SK-N-DZ (cell line): Measurements from ENCODE around the gene FUOM.
A peak's percentile ranks its signal among the peaks of the same experiment; 100 is the strongest.
"Not testable (repeated sequence)": the region's sequence is repeated elsewhere in the genome, so short reads cannot be mapped to it uniquely, and the experiment has no call there.

Experiments
- DNase-seq: peaks from one replicate; pipeline ENCODE4 v3.0.0-alpha.2; 2015; ENCODE audit warnings: low spot score

FUOM gene

DNA sequence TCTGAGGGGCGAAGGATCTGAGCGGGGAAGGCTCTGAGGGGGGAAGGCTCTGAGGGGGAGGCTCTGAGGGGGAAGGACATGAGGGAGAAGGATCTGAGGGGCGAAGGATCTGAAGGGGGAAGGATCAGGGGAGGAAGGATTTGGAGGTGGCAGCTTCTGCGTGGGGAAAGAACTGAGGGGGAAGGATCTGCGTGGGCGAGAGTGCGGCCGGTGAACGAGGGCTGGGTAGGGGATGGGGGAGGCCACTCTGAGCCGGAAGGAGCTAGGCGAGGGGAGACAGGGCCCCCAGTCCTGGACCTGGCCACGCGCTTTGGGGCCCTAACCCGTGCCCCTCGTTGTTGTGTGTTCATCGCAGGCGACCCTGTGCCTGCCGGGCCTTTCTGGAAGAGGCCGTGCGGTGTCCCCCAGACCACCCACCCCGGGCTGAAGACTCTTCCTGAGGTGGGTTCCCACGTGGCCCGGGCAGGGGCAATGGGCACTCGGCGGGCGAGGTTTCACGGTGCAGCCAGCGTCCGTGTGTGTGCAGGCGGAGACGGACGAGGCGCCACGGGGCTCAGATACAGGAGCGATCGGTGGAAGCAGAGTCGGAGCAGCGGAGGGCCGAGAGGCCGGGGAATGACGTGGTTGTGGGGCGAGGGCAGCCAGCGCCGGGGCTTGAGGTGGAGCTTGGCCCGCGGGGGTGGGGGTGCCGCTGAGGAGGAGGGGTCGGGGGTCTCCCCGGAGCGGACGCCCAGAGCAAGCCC lies 23.1 kb downstream of the FUOM start:
- no peak for DNase-seq

DNA sequence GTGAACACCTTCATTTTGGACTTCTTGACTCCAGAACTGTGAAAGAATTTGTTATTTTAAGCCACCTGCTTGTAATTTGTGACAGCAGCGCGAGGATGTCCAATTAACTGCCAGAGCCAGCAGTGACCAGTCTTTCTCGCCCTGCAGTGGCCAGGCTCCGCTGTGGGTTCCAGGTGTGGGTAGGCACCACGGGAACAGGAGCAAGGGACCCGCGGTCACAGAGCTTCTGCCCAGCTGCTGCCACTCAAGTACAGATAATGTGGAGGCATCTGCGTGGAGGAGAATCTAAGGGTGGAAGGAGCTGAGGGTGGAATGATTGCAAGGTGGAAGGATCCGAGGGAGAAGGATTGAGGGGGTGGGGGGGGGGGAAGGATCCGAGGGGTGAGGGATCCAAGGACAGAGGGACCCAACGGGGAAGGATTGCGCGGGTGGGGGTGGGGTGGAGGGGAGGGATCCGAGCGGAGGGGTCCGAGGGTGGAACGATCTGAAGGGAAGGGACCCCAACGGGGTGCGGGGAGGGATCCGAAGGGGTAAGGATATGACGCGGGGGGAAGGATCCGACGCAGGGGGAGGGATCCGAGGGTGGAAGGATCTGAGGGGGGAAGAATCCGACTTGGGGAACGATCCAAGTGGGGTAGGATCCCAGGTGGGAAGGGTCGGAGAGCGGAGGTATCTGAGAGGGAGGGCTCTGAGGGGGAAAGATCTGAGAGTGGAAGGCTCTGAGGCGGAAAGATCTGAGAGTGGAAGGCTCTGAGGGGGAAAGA lies 24.7 kb downstream of the FUOM start:
- no peak for DNase-seq

DNA sequence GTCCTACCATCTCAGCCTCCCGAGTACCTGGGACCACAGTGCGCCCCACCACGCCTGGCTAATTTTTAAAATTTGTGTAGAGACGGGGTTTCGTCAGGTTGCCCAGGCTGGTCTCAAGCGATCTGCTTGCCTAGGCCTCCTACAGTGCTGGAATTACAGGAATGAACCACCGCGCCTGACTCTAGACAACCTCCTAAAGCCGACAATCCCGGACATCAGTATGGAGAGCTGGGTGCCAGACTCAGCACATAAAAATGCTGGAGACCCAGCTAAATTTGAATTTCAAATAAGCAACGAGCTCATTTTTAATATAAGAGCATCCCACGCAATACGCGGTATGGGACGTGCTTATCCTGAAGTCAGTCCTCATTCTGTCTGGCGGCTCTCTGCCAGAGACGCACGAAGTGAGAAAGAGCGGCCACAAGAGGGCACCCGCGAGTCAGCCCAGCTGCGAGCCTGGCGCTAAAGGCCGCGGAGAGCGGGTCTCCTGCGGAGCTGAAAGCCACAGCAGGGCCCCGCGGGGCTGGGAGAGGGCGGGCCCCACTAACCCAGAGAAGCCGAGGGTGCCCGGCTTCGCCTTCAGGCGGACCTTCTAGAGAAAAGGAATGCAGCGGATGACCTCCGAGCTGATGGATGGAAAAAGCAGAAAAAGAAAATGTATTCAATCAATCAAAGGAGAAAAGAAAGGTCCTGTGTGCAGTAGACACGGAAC lies 28.2 kb downstream of the FUOM start:
- peak; percentile 86 for DNase-seq

DNA sequence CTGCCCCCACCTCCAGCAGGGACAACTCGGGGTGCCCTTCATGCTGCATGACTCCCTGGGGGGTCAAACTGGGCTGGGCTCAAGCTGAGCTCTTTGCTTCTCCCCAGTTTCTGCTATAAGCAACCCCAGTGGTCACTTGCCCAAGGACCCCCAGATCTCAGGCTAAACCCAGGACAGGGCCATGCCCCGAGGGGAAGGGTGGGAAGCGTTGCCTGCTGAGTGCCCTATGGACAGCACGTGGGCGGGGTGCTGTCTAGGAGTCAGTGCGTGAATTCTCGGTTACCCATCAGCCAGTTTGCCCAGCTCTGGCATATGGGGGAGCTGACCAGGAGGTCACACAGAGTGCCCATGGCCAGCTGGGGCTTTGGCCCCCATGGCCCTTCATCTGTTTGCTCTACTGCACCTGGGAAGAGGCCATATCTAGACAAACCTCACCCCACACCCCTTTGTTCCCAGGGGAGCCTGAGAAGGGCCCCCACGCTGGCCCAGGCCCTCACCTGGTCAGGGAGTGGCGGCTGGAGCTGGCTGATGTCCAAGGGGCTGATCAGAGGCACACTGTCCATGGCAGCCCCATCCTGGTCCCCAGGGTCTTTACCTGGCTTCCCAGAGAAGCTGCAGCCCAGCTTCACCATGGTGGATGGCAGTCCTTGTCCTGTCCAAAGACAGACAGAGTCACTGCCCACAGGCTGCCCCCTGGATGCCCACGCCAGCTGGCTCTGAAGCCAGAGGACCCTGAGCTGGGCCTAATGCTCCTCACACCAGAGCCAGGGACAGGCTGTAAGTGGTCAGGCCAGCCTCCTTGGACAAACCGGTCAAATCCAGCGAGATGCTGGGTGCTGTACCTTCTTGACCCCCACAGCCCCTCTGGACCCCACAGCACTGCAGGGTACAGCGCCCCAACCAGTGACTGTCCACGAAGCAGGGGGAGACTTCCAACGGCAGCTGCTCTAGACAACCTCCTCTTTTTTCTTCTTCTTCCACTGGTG lies 29.2 kb downstream of the FUOM start:
- no peak for DNase-seq

DNA sequence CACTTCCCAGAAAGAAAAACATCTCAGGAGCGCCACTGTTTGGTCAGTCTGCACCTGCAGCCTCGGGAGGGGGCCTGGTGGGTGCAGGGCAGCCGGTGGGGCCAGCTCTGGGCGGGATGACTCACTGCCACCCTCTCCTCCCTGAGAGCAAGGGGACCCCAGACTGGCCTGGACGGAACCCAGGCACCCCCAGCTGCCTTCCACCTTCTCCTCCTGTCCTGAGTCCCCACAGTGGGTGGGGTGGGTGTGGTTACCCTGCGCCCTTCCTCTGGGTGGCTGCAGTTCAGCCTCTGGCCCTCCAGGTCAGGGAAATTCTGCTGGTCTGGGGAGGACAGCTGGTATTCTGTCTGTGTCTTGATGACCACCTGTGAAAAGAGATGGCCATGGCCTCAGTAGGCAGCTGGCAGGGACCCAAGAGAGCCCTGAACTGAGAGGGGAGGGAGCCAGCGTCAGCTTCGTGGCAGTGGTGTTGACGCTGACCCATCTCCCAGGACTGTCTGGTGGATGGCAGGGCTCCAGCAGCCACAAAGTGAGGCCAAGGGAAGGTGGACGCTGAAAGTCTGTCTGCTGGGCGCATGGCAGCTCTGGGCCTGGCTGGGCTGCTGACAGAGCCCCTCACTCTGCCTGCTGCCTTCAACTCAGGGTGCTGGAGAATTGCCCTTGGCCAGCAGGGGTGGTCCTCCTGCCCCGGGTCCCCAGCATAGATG lies 30.0 kb downstream of the FUOM start:
- no peak for DNase-seq

DNA sequence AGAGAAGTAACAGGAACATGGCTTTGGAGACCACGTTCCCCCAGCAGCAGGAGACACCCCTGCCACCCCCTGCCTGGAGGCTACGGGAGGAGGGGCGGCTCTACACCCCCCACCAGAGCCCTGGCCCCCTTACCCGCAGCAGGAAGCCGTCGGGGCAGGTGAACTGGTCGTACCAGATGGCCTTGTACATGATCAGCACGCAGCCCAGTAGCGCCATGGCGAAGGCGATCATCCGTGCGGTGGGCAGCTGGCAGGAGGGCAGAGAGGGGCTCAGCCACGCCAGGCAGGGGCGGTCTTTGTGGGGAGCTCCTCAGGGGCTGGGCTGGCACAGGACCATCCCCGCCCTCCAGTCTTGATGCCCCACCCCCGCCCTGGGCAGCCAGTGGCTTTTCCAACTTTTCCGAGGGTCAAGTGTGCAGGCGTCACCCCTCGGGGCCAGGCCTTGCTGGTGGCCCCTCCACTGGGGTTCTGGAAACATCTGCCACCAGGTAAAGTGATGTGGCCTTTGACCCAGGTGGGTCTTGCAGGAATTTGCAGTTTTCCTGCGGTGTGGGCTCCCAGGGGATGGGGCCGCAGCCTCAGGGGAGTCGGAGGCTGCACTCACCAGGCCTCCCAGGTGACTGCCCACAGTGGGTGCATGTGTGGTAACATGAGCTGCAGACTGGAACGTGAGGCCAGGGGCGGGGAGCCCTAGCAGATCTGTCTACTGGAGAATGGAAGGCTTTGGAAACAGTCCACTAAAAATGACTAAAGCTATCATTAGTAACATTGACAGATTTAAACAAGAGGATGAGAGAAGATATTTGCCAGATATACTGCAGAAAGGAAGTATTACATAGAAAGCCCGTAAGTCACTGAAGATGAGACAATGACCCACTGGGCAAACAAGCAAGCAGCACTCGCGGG lies 30.8 kb downstream of the FUOM start:
- DNase-seq = no peak

DNA sequence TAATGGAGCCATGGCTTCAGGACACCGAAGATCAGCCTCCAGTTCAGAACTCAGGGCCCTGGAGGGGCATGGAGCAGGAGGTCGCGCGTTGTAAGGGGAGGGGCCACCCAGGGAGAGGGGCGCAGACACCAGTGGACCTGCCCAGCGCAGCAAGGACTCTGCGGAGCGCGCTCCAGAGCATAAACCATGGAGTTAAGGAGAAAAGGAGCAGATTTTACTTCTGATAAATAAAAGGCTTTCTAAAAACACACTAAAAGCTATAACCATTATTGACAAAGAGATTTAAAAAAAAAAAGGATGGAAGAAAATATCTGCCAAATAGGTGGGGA lies 31.6 kb downstream of the FUOM start:
- peak; percentile 67 for DNase-seq

DNA sequence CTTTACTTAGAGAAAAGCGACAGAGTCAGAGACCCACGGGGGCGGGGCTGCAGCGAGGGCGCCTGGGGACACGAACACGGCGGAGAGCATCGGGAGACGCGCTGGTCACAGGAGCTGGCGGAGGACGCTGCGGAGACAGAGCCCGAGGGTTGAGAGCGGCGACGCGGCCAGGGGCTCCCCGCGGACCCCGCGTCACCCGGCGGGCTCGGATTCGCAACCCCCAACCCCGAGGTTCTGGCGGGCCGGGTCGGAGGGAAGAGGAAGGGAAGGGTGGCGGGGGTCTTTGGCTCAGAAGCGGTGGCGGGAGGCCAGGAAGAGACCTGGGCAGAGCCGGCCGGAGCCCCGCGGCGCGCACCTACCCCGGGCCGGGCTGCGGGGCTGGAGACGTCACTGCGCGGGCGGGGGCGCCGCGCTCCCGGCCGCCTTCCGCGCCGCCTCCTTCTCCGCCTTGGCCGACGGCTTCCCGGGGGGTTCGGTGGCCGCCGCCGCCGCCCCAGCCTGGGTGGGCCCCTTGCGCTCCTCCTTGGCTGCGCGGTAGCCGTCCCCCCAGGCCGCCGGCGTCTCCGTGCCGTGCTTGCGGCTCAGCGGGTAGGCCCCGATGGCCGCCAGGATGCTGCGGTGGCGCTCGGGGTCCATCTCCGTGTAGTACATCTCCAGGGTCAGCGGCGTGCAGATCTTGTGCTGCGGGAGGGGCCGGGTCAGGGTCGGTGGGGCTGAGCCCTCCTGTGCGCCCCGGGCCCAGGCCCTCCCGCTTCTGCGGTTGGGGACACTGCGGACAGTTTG lies 32.2 kb downstream of the FUOM start:
- DNase-seq = peak; percentile 52

DNA sequence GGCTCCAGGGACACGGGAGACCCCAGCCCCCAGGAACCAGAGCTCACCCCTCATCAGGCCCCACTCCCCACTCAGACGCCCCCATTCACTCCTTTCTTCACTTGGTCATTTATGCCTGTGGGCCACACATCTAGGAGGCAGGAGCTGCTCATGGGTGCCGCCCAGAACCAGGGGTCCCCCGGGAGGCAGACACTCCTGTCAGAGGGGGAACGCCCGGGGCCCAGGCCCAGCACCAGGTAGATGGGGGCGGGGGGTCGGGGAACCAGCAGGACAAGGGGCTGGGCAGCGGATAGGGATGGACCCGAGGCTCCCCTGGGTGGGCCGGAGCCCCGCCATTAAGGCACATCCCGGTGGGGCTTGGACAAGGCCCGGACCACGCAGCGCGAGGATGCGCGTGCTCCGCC lies 33.0 kb downstream of the FUOM start:
- DNase-seq = no peak

DNA sequence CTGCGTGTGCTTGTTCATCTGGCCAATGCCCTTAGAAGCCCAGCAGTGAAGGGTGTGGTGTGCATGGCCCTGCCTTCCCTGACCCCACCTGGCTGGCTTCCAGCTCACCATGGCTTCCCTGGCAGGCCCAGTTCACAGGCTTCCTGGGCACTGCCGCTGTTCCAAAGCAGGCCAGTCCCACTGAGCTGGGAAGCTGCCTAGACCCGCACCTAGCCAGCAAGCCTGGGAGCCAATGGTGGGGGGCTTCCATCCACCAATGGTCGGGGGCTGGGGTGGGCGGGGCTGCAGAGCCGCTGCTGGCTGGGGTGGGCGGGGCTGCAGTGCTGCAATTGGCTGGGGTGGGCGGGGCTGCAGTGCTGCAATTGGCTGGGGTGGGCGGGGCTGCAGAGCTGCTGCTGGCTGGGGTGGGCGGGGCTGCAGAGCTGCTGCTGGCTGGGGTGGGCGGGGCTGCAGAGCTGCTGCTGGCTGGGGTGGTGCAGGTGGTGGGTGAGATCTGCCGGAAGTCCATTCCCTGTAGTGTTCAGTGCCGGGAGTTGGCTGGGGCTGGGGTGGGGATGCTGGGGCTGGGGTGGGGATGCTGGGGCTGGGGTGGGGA lies 33.5 kb downstream of the FUOM start:
- peak; percentile 87 for DNase-seq

DNA sequence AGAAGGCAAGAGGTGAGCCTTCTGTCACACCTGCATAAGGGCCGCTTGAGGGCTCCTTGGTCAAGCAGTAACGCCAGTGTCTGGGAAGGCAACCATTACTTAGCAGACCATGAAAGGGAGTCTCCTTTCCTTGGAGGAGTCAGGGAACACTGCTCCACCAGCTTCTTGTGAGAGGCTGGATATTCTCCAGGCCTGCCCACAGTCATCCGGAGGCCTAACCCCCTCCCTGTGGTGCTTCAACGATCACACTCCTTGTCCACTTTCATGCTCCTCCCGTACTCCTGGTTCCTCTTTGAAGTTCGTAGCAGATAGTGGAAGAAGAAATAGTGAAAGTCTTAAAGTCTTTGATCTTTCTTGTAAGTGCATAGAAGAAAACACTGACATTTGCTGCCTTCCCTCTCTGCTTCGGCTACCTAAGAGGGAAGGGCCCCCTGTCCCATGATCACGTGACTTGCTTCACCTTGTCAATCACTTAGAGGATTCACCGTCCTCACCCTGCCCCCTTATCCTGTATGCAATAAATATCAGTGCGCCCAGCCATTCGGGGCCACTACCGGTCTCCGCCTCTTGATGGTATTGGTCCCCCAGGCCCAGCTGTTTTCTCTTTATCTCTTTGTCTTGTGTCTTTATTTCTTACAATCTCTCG lies 35.6 kb downstream of the FUOM start:
- DNase-seq = not testable (repeated sequence)

DNA sequence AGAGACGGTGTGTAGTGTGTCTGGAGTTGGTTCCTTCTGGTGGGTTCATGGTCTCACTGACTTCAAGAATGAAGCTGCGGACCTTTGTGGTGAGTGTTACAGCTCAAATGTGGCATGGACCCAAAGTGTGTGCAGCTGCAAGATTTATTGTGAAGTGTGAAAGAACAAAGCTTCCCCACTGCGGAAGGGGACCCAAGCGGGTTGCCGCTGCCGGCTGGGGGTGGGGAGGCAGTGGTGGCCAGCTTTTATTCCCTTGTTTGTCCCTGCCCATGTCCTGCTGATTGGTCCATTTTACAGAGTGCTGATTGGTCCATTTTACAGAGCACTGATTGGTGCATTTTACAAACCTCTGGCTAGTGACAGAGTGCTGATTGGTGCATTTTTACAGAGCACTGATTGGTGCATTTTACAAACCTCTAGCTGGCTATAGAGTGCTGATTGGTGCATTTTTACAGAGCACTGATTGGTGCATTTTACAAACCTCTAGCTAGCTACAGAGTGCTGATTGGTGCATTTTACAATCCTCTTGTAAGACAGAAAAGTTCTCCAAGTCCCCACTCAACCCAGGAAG lies 36.9 kb downstream of the FUOM start:
- DNase-seq = not testable (repeated sequence)

DNA sequence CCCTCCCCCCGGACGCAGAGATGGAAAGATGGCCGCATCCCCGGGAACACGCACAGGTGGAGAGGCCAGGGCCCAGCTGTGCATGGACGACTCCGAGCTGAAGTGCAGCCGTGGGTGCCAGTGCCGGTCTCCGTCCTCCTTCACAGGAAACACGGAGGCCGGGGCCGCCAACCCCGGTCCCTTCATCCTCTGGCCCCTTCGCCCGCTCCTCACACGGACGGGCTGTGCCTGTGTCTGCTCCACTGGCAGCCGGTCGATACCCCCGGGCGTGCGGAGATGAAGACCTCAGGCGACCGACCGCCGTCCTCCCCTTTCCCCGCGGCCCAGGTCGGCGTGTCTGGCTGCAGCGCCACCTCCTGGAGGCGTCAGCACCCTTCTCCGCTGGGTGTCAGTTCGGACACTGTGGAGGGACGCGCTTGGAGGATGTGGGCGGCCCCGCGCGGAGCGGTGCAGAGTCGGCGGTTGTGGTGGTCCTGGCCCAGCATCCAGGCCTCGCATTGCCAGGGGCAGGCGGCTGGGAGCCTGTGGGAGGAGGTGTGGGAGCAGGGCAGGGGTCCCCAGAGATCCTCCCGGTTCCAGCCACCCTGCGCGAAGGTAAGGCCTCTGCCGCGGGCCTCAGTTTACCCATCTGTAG lies 39.2 kb downstream of the FUOM start:
- DNase-seq = peak; percentile 84

DNA sequence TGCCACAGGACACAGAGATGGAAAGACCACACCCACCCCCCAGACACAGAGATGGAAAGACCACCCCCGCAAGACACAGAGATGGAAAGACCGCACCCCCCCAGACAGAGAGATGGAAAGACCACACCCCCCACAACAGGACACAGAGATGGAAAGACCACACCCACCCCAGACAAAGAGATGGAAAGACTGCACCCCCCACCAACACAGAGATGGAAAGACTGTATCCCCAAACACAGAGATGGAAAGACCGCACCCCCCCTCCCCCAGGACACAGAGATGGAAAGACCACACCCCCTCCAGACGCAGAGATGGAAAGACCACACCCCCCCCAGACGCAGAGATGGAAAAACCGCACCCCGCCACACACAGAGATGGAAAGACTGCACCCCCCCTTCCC lies 41.1 kb downstream of the FUOM start:
- DNase-seq = no peak

DNA sequence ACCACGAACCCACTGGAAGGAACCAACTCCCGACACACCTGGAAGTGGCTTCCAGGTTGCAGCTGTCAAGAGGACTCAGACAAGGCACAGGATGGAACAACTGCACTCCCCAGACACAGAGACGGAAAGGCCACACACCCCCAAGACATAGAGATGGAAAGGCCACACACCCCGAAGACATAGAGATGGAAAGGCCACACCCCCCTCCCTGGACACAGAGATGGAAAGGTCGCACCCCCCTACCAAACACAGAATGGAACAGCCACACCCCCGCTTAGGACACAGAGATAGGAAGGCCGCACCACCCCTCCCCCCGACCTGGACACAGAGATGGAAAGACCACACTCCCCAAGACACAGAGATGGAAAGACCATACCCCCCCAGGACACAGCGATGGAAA lies 41.6 kb downstream of the FUOM start:
- DNase-seq = no peak

DNA sequence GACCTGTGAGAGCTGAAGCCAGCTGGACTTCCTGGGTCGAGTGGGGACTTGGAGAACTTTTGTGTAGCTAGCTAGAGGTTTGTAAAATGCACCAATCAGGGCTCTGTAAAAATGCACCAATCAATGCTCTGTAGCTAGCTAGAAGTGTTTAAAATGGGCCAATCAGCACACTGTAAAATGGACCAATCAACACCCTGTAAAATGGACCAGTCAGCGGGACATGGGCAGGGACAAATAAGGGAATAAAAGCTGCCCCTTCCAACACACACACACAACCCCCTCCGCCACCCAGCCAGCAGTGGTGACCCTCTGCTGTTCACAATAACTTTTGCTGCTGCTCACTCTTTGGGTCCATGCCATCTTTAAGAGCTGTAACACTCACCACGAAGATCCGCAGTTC lies 42.0 kb downstream of the FUOM start:
- no peak for DNase-seq

DNA sequence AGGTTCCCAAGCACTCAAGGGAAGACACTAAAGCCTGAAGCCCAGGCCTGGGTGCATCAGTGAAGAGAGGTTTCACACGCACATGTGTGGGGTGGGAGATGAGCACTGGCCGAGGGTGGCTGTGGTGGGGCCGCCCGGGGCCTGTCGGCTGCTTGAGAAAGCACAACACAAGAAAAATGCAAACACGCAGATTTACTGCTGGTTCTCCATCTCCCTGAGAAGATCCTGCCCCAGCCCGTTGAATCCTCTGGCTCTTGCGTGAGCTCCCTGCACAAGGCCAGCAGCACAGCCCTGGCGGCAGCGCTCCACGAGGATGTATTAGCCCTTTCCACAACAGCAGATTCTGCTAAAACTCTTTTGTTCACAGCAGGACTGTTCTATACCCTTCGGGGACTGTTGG lies 42.9 kb downstream of the FUOM start:
- no peak for DNase-seq
